H1 (cell line): ENCODE data around the gene SNTG2.

Source experiments
- KDM1A ChIP-seq: fragments of 200-600, 300-600 bp; sonication (generic); IDR thresholded peaks from 2 replicates; pipeline ENCODE4 v1.7.1; 2016; ENCODE audit warnings: mild to moderate bottlenecking, low read length, borderline replicate concordance
- KDM5A ChIP-seq: fragments of 200-600 bp; IDR thresholded peaks from 2 replicates; pipeline ENCODE4 v1.7.1; 2012; ENCODE audit warnings: mild to moderate bottlenecking, low read length, inconsistent platforms, mixed read lengths
- MAFK ChIP-seq: IDR thresholded peaks from 2 replicates; pipeline ENCODE4 v1.6.1; 2012; ENCODE audit warnings: low read depth, mild to moderate bottlenecking, improper control_type of control experiment, low read length
- POLR2A ChIP-seq, 2 experiments: IDR thresholded peaks; 1 replicate in 1 of 2; 2 replicates in 1 of 2; pipeline ENCODE4 v1.6.1; 2011; ENCODE audit warnings: low read depth in 2 of 2, low read length in 2 of 2, mild to moderate bottlenecking in 2 of 2; ENCODE audit errors: control extremely low read depth in 1 of 2
- POLR2AphosphoS5 ChIP-seq: IDR thresholded peaks from 2 replicates; pipeline ENCODE4 v1.6.1; 2011; ENCODE audit warnings: low read depth, low read length
- RFX5 ChIP-seq: IDR thresholded peaks from 2 replicates; pipeline ENCODE4 v1.6.1; 2011; ENCODE audit warnings: low read depth, low read length, improper control_type of control experiment, borderline replicate concordance
- RXRA ChIP-seq: IDR thresholded peaks from 2 replicates; pipeline ENCODE4 v1.6.1; 2011; ENCODE audit warnings: low read depth, mild to moderate bottlenecking, low read length, moderate library complexity; ENCODE audit not compliant: insufficient read depth
- SIN3A ChIP-seq, 2 experiments: IDR thresholded peaks in 1 of 2; conservative IDR thresholded peaks in 1 of 2; 2 replicates each; pipeline ENCODE4 v1.6.1; 2011 to 2012; ENCODE audit warnings: low read length in 2 of 2, improper control_type of control experiment in 1 of 2, low read depth in 1 of 2, mild to moderate bottlenecking in 1 of 2
- TAF1 ChIP-seq: IDR thresholded peaks from 2 replicates; pipeline ENCODE4 v1.6.1; 2011; ENCODE audit warnings: mild to moderate bottlenecking, low read depth, low read length
- TF ChIP-seq, protein P1 (sequence below), 3 experiments: IDR thresholded peaks; 1 replicate in 2 of 3; 2 replicates in 1 of 3; pipeline versions ENCODE4 v1.5.1 to v1.6.1; 2011; ENCODE audit warnings: low read length in 3 of 3, mild to moderate bottlenecking in 3 of 3, inconsistent platforms in 2 of 3, low read depth in 1 of 3, moderate library complexity in 1 of 3; ENCODE audit not compliant: insufficient read depth in 1 of 3; ENCODE audit errors: control extremely low read depth in 1 of 3
- TF ChIP-seq, protein P2 (sequence below): IDR thresholded peaks from 2 replicates; pipeline ENCODE4 v1.6.1; 2011; ENCODE audit warnings: low read length, improper control_type of control experiment

DNA sequence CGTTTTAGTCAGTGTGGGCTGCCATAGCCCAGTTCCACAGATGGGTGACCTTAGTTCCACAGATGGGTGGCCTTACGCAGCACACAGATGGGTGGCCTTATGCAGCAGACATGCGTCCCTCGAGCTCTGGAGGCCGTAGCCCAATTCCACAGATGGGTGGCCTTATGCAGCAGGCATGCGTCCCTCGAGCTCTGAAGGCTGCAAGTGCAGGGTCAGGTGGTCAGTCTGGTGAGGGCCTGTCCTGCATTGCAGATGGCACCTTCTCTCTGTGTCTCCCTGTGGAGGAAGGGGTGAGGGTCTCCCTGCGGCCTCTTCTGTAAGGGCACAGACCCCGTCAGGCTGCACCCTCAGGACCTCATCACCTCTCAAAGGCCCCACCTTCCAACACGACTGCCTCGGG lies 273.1 kb downstream of the SNTG2 start:
- TF ChIP-seq, protein P1, sequence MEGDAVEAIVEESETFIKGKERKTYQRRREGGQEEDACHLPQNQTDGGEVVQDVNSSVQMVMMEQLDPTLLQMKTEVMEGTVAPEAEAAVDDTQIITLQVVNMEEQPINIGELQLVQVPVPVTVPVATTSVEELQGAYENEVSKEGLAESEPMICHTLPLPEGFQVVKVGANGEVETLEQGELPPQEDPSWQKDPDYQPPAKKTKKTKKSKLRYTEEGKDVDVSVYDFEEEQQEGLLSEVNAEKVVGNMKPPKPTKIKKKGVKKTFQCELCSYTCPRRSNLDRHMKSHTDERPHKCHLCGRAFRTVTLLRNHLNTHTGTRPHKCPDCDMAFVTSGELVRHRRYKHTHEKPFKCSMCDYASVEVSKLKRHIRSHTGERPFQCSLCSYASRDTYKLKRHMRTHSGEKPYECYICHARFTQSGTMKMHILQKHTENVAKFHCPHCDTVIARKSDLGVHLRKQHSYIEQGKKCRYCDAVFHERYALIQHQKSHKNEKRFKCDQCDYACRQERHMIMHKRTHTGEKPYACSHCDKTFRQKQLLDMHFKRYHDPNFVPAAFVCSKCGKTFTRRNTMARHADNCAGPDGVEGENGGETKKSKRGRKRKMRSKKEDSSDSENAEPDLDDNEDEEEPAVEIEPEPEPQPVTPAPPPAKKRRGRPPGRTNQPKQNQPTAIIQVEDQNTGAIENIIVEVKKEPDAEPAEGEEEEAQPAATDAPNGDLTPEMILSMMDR (IDR thresholded peaks at IDR 0.05; ENCODE audit: control extremely low read depth in 1 of 3, insufficient read depth in 1 of 3, low read depth in 1 of 3, low read length in 3 of 3) = no peak
- no peak for TF ChIP-seq RFX5
- no peak for TF ChIP-seq RXRA
- no peak for TF ChIP-seq KDM1A
- TF ChIP-seq POLR2A (IDR thresholded peaks at IDR 0.05; ENCODE audit: control extremely low read depth in 1 of 2, low read depth in 2 of 2, low read length in 2 of 2) = no peak
- TF ChIP-seq, protein P2, sequence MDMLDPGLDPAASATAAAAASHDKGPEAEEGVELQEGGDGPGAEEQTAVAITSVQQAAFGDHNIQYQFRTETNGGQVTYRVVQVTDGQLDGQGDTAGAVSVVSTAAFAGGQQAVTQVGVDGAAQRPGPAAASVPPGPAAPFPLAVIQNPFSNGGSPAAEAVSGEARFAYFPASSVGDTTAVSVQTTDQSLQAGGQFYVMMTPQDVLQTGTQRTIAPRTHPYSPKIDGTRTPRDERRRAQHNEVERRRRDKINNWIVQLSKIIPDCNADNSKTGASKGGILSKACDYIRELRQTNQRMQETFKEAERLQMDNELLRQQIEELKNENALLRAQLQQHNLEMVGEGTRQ = no peak
- TF ChIP-seq POLR2AphosphoS5 = no peak
- TF ChIP-seq MAFK = no peak
- TF ChIP-seq SIN3A (conservative IDR thresholded peaks at IDR 0.05 in 1 of 2, IDR thresholded peaks at IDR 0.05 in 1 of 2; ENCODE audit: low read depth in 1 of 2, low read length in 2 of 2) = no peak
- no peak for TF ChIP-seq KDM5A
- TF ChIP-seq TAF1 = no peak
